ENCODE measurements around the gene ONECUT2.
A peak's percentile ranks its signal among the peaks of the same experiment; 100 is the strongest.
"Not testable (repeated sequence)": the region's sequence is repeated elsewhere in the genome, so short reads cannot be mapped to it uniquely, and the experiment has no call there.

ONECUT2 gene

GRCh38 chr18:57446322-57446721, 11.1 kb downstream of the ONECUT2 start:
- no peak for DNase-seq (ENCODE audit: low spot score)

- DNase-seq (ENCODE audit: low spot score), result no peak
These were observed 12.0 kb downstream of the ONECUT2 start for GRCh38 chr18:57447154-57447621.

DNA sequence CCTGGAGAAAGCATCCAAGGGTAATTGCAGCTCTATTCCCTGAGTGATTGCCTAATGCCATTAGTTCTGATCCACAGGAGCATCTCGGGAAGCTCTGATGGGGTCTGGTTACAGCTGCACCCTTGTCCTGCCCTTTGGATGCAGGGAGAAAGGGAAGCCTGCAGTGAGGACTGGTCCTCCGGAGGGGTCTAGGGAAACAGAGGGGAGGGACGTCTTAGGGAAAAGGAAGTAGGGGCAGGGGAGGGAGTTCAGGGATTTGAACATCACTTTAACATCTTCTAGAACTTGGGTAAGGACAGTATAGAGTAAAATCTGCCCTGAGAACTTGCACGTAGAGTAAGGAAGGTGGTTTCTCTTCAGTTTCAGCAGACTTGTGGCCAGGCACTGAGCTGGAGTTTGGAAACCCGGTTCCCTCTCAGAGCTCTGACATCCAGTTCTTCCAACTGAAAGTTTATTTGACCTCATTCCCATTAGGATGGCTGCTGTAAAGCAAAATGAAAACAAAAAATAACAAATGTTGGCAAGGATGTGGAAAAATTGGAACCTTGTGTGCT, 20.5 kb downstream of the ONECUT2 start:
- DNase-seq (ENCODE audit: low spot score), result no peak

- no peak for DNase-seq (ENCODE audit: low spot score)
These were observed 26.6 kb downstream of the ONECUT2 start for GRCh38 chr18:57461652-57462269.

- DNase-seq (ENCODE audit: low spot score), result no peak
These were observed 31.1 kb downstream of the ONECUT2 start for GRCh38 chr18:57466307-57466706.

DNA sequence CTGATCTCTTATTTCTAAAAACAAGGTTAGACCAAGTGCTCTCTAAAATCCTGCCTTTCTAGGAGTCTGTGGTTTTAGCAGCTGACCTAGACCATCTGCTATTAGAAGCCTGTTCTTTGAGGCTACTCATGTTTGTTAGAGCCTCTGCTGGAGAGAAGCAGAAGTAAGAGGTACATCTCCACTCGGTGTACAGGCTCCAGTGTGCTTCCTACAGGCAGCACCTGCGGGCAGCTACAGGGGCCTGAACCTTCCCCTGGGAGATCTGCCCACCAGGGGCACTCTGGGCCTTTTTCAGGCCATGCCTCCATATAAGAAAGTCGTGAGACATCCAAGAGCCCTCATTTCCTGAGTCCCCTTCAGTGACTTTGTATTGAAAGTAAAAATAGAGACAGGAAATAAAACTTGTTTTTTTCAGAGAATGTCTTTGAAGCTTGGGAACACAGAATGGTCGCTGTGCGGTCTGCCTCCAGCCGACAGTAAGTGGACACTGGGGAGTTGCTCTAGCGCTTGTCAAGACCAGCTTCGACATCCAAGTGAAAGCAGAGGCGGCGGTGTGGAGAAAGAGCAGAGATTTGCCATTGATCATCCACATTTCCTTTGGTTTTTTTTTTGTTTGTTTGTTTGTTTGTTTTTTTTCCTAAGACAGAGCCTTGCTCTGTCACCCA, 31.7 kb downstream of the ONECUT2 start:
- DNase-seq (ENCODE audit: low spot score), result no peak

DNA sequence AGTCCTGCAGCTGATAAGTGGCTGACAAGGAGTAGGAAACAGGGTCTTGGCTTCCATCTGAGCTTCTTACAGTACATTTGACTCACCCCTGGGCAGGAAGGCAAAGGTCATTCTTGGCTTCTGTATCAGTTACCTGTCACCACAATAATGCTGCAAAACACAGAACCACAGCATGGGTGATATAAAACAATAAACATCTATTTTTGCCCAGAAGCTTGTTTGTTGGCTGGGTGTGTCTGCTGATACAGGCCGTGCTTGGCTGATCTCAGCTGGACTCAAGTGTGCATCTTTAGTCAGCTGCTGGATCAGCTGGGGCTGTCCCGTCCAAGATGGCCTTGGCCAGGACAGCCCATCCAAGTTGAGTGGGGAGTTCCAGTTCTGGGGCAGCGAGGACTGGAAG, 34.7 kb downstream of the ONECUT2 start:
- DNase-seq (ENCODE audit: low spot score), result no peak

DNA sequence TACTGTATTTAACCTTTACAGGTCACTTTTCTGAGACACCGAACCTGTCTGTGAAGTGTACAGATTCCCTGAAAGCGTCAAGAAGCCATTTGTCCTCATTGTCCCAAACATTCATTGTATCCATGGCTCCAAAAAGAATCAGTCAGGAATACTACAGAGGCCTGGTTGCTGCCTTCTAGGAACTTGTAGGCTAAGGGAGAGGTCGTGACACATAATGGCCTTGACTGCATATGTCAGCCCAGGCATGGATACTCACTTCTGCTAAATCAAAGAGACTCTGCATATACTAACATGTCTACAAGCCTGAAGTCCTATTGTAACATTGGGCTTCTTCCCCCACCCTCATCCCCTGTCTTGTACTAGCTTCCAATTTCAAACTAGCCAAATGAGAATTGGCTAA, 40.2 kb downstream of the ONECUT2 start:
- no peak for DNase-seq (ENCODE audit: low spot score)

- no peak for DNase-seq (ENCODE audit: low spot score)
These were observed 40.7 kb downstream of the ONECUT2 start for GRCh38 chr18:57475903-57476302.

GRCh38 chr18:57480733-57481132, 45.6 kb downstream of the ONECUT2 start:
- DNase-seq (ENCODE audit: low spot score), result no peak

- DNase-seq (ENCODE audit: low spot score), result no peak
These were observed 62.5 kb downstream of the ONECUT2 start for GRCh38 chr18:57497372-57498294.

DNA sequence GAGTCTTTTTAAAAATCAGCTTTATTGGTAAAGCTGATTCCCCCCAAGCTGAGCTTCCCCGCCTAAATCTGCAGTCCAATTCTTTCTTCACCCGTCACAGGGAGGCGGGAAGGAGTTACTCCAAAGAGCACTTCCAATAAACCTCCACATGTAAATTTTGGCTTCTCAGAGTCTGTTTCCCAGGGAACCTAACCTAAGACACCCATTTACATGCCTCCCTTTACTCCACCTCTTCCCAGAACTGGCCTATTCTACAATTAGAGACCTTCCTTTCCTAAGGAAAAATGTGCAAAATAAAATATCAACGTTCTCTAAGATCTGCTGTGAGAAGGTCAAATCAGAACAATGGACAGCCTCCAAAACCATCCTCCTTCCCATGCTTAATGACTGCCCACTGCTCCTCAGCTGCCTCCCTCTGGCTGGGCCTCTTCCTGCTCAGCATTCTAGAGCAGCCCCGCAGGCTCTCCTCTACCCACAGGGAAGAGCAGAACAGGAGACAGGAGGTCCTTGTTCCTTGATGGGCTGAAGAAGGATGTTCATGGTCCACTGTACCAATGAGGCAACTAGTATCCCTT, 63.6 kb downstream of the ONECUT2 start:
- no peak for DNase-seq (ENCODE audit: low spot score)

DNA sequence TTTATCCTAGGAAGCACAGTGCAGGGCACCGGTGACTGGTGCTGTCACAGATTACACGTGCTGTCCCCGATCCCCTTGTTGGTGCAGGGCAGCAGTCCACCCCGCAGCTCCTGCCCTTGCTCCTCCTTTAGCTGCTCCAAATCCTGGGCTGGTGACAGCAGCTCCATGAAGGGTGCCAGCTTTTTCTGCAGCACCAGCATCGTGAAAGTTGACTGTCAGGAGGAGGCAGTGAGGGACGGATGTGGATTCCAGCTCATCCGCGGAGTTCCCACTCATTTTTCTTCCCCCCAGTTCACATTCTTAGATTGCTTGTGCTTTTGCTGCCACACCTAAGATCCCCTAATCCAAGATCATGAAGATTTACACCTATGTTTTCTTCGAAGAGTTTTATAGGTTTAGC, 67.5 kb downstream of the ONECUT2 start:
- DNase-seq (ENCODE audit: low spot score), result no peak

GRCh38 chr18:57505231-57505630, 70.1 kb downstream of the ONECUT2 start:
- DNase-seq (ENCODE audit: low spot score), result no peak

GRCh38 chr18:57516056-57516455, 80.9 kb downstream of the ONECUT2 start:
- no peak for DNase-seq (ENCODE audit: low spot score)

GRCh38 chr18:57518533-57518932, 83.4 kb downstream of the ONECUT2 start:
- DNase-seq (ENCODE audit: low spot score), result no peak

DNA sequence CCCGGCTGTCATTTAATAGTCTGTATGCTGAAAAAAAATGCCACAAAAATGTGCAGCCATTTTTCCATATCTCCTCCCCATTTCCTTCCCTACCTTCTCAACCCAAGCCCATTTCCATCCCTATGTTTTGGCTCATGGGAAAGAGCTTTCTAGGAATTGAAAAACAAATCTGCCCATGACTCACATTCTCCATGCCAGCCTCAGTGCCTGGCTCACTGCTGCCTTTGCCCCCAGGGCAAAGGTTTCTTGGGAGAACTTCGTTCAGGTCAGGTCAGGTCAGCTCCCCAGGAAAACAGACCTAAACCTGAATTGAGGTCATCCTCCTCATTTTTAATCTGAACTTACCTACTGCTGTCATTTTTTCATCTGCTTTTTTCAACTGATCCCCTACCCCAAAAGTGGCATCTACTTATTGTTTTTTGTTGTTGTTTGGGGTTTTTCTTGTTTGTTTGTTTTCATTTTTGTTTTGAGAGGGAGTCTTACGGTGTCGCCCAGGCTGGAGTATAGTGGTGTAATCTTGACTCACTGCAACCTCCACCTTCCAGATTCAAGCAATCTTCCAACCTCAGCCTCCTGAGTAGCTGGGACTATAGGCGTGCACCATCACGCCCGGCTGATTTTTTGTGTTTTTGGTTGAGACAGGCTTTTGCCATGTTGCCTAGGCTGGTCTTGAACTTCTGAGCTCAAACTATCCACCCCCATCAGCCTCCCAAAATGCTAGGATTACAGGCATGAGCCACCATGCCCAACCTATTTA, 84.7 kb downstream of the ONECUT2 start:
- DNase-seq (ENCODE audit: low spot score), result no peak

DNA sequence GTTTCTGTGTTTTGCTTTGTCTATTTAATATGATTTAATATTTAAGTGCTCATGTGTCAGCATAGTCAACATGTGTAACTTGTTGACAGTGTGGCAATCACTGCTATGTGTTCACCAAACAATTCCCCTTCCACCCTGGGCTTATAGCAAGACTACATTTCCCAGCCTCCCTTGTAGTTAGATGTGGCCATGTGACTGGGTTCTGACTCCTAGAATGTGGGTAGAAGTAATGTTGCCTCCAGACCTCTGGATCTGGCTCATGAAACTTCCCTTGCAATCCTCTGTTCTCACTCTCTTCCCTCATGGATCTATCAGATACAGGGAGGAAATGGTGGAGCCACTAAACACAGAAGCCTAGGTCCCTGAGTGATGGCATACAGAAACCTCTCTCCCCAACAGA, 87.2 kb downstream of the ONECUT2 start:
- not testable (repeated sequence) for DNase-seq (ENCODE audit: low spot score)

GRCh38 chr18:57523171-57523956, 88.2 kb downstream of the ONECUT2 start:
- peak; percentile 65 for DNase-seq (ENCODE audit: low spot score)

DNA sequence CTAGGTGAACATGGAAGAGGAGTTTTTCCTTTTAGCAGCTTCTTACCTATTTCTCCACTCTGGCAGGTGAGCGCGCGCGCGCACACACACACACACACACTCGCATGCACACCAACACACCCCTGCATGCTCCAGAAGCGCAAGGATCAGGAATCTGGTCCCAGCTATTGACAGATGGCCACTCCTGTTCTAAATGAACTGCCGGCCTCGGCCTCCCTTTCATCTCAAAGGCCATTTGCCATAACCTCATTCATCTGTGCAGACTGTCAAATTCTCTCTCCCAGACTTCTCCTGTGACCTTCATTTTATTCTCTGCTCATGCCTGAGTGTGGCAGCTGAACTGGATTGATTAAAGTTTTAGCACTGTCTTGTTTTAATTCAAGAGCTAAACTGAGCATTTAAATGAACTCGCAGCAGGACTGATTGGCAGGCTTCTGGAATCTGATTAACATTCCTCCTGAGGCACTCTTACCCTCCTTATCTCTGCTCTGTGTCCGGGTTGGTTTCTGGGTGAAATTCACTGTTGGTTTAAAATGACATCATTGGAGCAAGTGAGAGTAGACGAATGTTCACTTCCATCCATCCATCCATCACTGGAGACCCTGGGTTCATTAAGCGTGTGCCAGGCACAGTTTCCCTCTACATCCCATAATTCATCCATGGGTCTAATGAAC, 92.5 kb downstream of the ONECUT2 start:
- no peak for DNase-seq (ENCODE audit: low spot score)

Data from pons (tissue), 1 donor.